ENCODE measurements around the gene KRIT1.
"Not testable (repeated sequence)": the region's sequence is repeated elsewhere in the genome, so short reads cannot be mapped to it uniquely, and the experiment has no call there.

KRIT1 gene

GRCh38 chr7:92246360-92247101 lies 817 bp upstream of the KRIT1 start:
- peak; percentile 55 for DNase-seq

GRCh38 chr7:92244808-92245486 lies 767 bp downstream of the KRIT1 start:
- DNase-seq = no peak

GRCh38 chr7:92242972-92243371 lies 2.7 kb downstream of the KRIT1 start:
- no peak for DNase-seq

GRCh38 chr7:92230547-92230946 lies 15.2 kb downstream of the KRIT1 start:
- no peak for DNase-seq

- no peak for DNase-seq
Observed at GRCh38 chr7:92228742-92229141, 17.0 kb downstream of the KRIT1 start.

- DNase-seq = no peak
Observed at GRCh38 chr7:92228100-92228499, 17.6 kb downstream of the KRIT1 start.

- no peak for DNase-seq
Observed at GRCh38 chr7:92226981-92227380, 18.7 kb downstream of the KRIT1 start.

GRCh38 chr7:92221766-92222165 lies 23.9 kb downstream of the KRIT1 start:
- no peak for DNase-seq

GRCh38 chr7:92206672-92207071 lies 39.0 kb downstream of the KRIT1 start:
- no peak for DNase-seq

- DNase-seq = no peak
Observed at GRCh38 chr7:92205987-92206386, 39.7 kb downstream of the KRIT1 start.

- no peak for DNase-seq
Observed at GRCh38 chr7:92200791-92201190, 44.9 kb downstream of the KRIT1 start.

- DNase-seq = no peak
Observed at GRCh38 chr7:92192326-92192725, 53.4 kb downstream of the KRIT1 start.

- not testable (repeated sequence) for DNase-seq
Observed at GRCh38 chr7:92189246-92189645, 56.5 kb downstream of the KRIT1 start.

- DNase-seq = not testable (repeated sequence)
Observed at GRCh38 chr7:92184294-92184693, 61.4 kb downstream of the KRIT1 start.

- no peak for DNase-seq
Observed at GRCh38 chr7:92178928-92179924, 66.5 kb downstream of the KRIT1 start, which contains the start of gene LRRD1. Gene LRRD1, minus strand, starts transcription at chr7:92179142. Its CDS starts 13,940 bp downstream, at chr7:92165202.

GRCh38 chr7:92177362-92177761 lies 68.4 kb downstream of the KRIT1 start:
- DNase-seq = no peak

GRCh38 chr7:92169529-92169928 lies 76.2 kb downstream of the KRIT1 start:
- not testable (repeated sequence) for DNase-seq

- DNase-seq = no peak
Observed at GRCh38 chr7:92161271-92161670, 84.4 kb downstream of the KRIT1 start.

- no peak for DNase-seq
Observed at GRCh38 chr7:92158660-92159575, 86.8 kb downstream of the KRIT1 start.

- no peak for DNase-seq
Observed at GRCh38 chr7:92156990-92157389, 88.7 kb downstream of the KRIT1 start.

GRCh38 chr7:92155108-92155739 lies 90.5 kb downstream of the KRIT1 start:
- DNase-seq = no peak

All from NCI-H1105 treated with DMSO at 0.1 percent for 48 hours (cell line).